ENCODE results near the gene PET117. TPM values are rescaled to one million over a fixed set of nuclear protein-coding genes. Genes with fewer than 3 reads are reported as not detected.
"Not testable (repeated sequence)": the region's sequence is repeated elsewhere in the genome, so short reads cannot be mapped to it uniquely, and the experiment has no call there.

The PET117 gene
- 24.8 TPM for polyA plus RNA-seq (2013, experiment 1 of 4)
- 31.6 TPM for polyA plus RNA-seq (2013, experiment 2 of 4)
- polyA plus RNA-seq (2013, experiment 3 of 4), result 22.6 TPM
- polyA plus RNA-seq (2013, experiment 4 of 4), result 26.5 TPM

DNA sequence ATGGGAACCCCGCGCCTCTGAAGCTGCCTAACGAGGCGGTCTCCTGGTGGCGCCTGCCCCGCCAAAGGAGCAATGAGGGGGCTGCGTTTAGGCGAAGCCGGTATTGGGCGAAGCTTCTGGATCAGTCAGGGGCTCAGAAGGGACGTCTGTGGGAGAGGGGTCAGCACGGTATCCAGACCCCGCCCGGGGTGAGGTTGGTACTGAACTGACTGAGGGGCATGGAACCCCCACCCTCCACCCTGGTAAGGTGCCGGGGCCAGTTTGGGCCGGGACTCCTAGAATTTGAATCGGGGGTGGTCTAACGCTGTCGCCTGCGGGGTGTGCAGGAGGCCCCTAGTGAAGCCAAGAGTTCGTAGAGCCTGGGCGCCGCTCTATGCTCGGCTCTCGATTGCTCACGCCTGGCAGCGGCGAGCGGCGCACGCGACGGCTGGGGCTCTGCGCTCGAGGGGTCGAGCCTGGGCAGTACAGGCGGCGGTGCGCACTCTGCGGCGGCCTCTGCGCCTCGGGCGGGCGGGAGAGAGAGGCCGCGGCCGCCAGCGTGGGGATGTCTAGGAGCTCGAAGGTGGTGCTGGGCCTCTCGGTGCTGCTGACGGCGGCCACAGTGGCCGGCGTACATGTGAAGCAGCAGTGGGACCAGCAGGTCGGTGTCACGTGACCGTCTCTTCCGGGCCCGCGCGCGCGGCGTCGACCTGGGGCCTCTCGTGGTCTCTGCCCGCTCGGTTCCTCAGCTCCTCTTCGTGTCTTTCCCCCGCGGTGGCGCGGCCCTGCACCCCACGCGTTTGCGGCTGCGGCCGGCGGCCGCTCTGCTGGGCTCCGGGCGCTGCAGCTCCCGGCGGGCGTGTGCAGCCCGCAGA, at the start of gene PET117, which contains the start of gene KAT14:
PET117 (plus strand) TSS at position 452 of the 854 bp plus-strand sequence; CDS start at position 545, 93 bp downstream.
KAT14 (plus strand) TSS at position 452 of the 854 bp plus-strand sequence. CDS start 4,798 bp downstream, outside the sequence.
- Histone ChIP-seq H3K4me3 (ENCODE audit: insufficient read depth, low read depth, low read length) (peak within 1 kb of the TSS; percentile 90), H3K4me1 (ENCODE audit: control insufficient read depth, insufficient read depth, low read length) (peaks cover 10% of the 10 kb centered on the region), H3K36me3 (ENCODE audit: control insufficient read depth, insufficient read depth, low read length) (peaks cover 4% of the 10 kb centered on the region), H3K9me3 (ENCODE audit: control insufficient read depth, low read length) (no peaks in the 10 kb centered on the region), H3K27ac (ENCODE audit: insufficient read depth, low read depth, low read length, poor library complexity, severe bottlenecking) (peak within 1 kb of the TSS; percentile 60), H3K27me3 (ENCODE audit: control insufficient read depth, insufficient read depth, low read length, poor library complexity, severe bottlenecking) (peaks cover 5% of the 10 kb centered on the region)
- 1% methylated on average over 87 of the region's 87 CpGs for WGBS, 2 experiments

DNA sequence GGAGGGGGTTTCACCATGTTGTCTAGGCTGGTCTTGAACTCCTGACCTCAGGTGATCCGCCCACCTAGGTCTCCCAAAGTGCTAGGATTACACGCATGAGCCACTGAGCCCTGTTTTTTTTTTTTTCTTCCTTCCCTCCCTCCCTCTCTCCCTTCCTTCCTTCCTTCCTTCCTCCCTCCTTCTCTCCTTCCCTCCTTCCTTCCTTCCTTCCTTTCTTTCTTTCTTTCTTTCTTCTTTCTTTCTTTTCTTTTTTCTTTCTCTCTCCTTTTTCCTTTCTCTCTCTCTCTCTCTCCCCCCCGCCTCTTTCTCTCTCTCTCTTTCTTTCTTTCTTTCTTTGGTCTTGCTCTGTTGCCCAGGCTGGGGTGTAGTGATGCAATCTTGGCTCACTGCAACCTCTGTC, 49.4 kb upstream of the PET117 start:
- not testable (repeated sequence) for H3K27ac ChIP-seq (ENCODE audit: insufficient read depth, low read depth, low read length, poor library complexity, severe bottlenecking); H3K4me3 ChIP-seq (ENCODE audit: insufficient read depth, low read depth, low read length); H3K27me3 ChIP-seq (ENCODE audit: control insufficient read depth, insufficient read depth, low read length, poor library complexity, severe bottlenecking); H3K36me3 ChIP-seq (ENCODE audit: control insufficient read depth, insufficient read depth, low read length); H3K4me1 ChIP-seq (ENCODE audit: control insufficient read depth, insufficient read depth, low read length); H3K9me3 ChIP-seq (ENCODE audit: control insufficient read depth, low read length)
- WGBS, 2 experiments, result 89 to 95% methylated on average over 3 of the region's 3 CpGs

- H3K36me3 ChIP-seq (ENCODE audit: control insufficient read depth, insufficient read depth, low read length); H3K4me1 ChIP-seq (ENCODE audit: control insufficient read depth, insufficient read depth, low read length); H3K27ac ChIP-seq (ENCODE audit: insufficient read depth, low read depth, low read length, poor library complexity, severe bottlenecking); H3K4me3 ChIP-seq (ENCODE audit: insufficient read depth, low read depth, low read length); H3K27me3 ChIP-seq (ENCODE audit: control insufficient read depth, insufficient read depth, low read length, poor library complexity, severe bottlenecking); H3K9me3 ChIP-seq (ENCODE audit: control insufficient read depth, low read length): not testable (repeated sequence)
- WGBS, 2 experiments, result 89 to 91% methylated on average over 11 of the region's 11 CpGs
Observed at GRCh38 chr20:18088841-18089240, 48.8 kb upstream of the PET117 start.

DNA sequence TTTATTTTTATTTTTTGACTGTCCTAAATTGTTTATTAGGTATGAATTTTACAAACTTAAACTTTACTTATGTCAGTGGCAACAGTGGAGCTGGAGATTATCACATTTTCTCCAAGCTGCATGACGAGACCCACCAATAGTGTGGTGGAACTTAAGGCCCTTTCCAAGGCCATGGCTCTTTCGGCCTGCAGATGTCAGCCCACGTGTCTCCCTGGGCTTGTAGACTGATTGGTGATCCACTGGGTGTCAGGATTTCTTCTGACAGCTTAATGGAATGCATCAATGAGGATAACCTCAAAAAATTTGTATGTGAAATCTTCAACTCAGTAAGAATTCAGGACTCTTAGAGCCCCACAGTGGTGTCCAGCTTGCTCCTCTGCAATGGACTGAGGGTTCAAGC, 47.6 kb upstream of the PET117 start:
- Histone ChIP-seq H3K4me3 (ENCODE audit: insufficient read depth, low read depth, low read length) (no peak overlapping the region), H3K36me3 (ENCODE audit: control insufficient read depth, insufficient read depth, low read length) (no peaks in the 10 kb centered on the region), H3K9me3 (ENCODE audit: control insufficient read depth, low read length) (no peaks in the 10 kb centered on the region), H3K27me3 (ENCODE audit: control insufficient read depth, insufficient read depth, low read length, poor library complexity, severe bottlenecking) (no peaks in the 10 kb centered on the region), H3K27ac (ENCODE audit: insufficient read depth, low read depth, low read length, poor library complexity, severe bottlenecking) (no peak overlapping the region), H3K4me1 (ENCODE audit: control insufficient read depth, insufficient read depth, low read length) (no peaks in the 10 kb centered on the region)
- WGBS, 2 experiments, result 73 to 76% methylated on average over 3 of the region's 3 CpGs

DNA sequence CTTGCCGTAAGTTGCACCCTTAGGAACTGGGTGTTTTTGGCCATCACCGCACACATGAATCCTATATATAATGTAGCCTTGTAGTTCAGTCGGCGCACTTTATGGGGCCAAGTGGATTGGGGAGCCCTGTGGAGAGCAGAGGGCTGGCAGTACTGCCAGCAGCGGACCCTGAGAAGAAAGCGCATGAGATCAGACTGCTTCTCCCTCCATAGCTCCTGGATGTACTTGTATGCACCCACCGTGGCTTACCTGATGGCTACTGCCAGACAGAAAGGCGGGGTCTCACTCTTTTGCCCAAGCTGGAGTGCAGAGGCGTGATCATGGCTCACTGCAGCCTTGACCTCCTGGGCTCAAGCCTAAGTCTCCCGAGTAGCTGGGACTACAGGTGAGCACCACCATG, 47.2 kb upstream of the PET117 start:
- Histone ChIP-seq H3K4me3 (ENCODE audit: insufficient read depth, low read depth, low read length) (no peak overlapping the region), H3K27me3 (ENCODE audit: control insufficient read depth, insufficient read depth, low read length, poor library complexity, severe bottlenecking) (no peaks in the 10 kb centered on the region), H3K36me3 (ENCODE audit: control insufficient read depth, insufficient read depth, low read length) (no peaks in the 10 kb centered on the region), H3K27ac (ENCODE audit: insufficient read depth, low read depth, low read length, poor library complexity, severe bottlenecking) (no peak overlapping the region), H3K4me1 (ENCODE audit: control insufficient read depth, insufficient read depth, low read length) (no peaks in the 10 kb centered on the region), H3K9me3 (ENCODE audit: control insufficient read depth, low read length) (no peaks in the 10 kb centered on the region)
- 94 to 96% methylated on average over 10 of the region's 10 CpGs for WGBS, 2 experiments

DNA sequence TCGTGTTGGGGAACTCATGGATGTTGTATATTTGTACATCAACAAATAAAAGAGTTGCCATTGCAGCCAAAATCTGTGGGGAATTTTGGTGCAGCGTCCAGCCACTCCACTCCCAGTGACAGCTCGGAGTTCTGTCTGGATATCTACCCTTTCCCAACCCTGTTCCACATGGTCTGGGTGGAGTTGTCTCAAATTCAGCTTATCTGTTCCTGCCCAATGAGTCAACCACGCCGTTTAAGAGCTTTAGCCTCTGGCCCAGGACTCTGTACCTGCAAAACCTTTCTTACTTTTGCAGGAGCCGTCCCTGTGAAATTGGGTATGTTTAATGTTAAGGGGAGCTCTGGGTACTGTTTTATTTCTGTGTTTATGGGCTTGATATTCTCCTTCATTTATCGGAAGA, 46.0 kb upstream of the PET117 start:
- H3K4me3 ChIP-seq (ENCODE audit: insufficient read depth, low read depth, low read length), result no peak overlapping the region
- no peaks in the 10 kb centered on the region for H3K27me3 ChIP-seq (ENCODE audit: control insufficient read depth, insufficient read depth, low read length, poor library complexity, severe bottlenecking)
- no peaks in the 10 kb centered on the region for H3K4me1 ChIP-seq (ENCODE audit: control insufficient read depth, insufficient read depth, low read length)
- no peaks in the 10 kb centered on the region for H3K36me3 ChIP-seq (ENCODE audit: control insufficient read depth, insufficient read depth, low read length)
- H3K9me3 ChIP-seq (ENCODE audit: control insufficient read depth, low read length), result no peaks in the 10 kb centered on the region
- H3K27ac ChIP-seq (ENCODE audit: insufficient read depth, low read depth, low read length, poor library complexity, severe bottlenecking), result no peak overlapping the region
- 92 to 94% methylated on average over 7 of the region's 7 CpGs for WGBS, 2 experiments

DNA sequence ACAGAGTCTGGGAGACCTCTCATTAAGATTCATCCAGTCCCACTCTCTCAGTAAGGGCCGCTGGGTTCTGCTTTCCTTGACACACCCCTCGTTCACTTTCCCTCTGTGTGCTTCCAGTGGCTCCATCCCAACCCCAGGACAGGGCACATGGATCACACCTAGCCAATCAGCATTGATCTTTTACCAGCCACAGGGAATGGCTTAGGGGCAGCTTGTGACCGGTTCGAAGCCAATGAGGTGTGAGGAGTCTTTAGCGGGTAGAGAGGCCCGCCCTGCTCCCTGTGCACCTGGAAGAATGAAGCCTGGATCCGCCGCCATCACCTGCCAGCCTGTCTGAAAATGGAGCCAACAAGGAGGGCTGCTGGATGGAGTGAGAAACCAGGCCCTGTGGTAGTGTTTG, 44.8 kb upstream of the PET117 start:
- WGBS, 2 experiments, result 90 to 94% methylated on average over 8 of the region's 8 CpGs
- Histone ChIP-seq H3K27ac (ENCODE audit: insufficient read depth, low read depth, low read length, poor library complexity, severe bottlenecking) (no peak overlapping the region), H3K9me3 (ENCODE audit: control insufficient read depth, low read length) (no peaks in the 10 kb centered on the region), H3K27me3 (ENCODE audit: control insufficient read depth, insufficient read depth, low read length, poor library complexity, severe bottlenecking) (no peaks in the 10 kb centered on the region), H3K4me3 (ENCODE audit: insufficient read depth, low read depth, low read length) (no peak overlapping the region), H3K4me1 (ENCODE audit: control insufficient read depth, insufficient read depth, low read length) (no peaks in the 10 kb centered on the region), H3K36me3 (ENCODE audit: control insufficient read depth, insufficient read depth, low read length) (no peaks in the 10 kb centered on the region)

- no peaks in the 10 kb centered on the region for H3K9me3 ChIP-seq (ENCODE audit: control insufficient read depth, low read length)
- no peaks in the 10 kb centered on the region for H3K27me3 ChIP-seq (ENCODE audit: control insufficient read depth, insufficient read depth, low read length, poor library complexity, severe bottlenecking)
- H3K4me3 ChIP-seq (ENCODE audit: insufficient read depth, low read depth, low read length), result no peak overlapping the region
- no peaks in the 10 kb centered on the region for H3K36me3 ChIP-seq (ENCODE audit: control insufficient read depth, insufficient read depth, low read length)
- no peaks in the 10 kb centered on the region for H3K4me1 ChIP-seq (ENCODE audit: control insufficient read depth, insufficient read depth, low read length)
- WGBS, 2 experiments, result 91% methylated on average over 10 of the region's 10 CpGs
- H3K27ac ChIP-seq (ENCODE audit: insufficient read depth, low read depth, low read length, poor library complexity, severe bottlenecking), result no peak overlapping the region
Observed at GRCh38 chr20:18093388-18093787, 44.3 kb upstream of the PET117 start.

DNA sequence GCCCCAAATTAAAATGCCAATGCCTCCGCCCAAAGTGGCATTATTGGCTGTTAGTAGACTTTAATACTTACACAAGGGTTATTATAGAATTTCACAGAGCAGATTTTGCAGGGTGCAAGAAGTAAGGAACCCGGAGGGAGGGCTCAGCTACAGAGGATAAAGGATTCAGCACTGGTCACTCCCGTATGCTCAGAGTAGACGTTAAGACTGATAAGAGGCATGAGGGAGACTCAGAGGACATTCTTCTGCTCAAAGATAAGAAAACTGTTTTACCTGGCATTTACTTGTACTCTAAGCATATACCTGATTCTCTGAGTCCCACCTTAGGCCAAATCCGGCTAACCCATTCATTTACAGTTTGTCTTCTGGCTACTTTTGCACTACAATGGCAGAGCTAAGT, 43.5 kb upstream of the PET117 start:
- H3K4me1 ChIP-seq (ENCODE audit: control insufficient read depth, insufficient read depth, low read length), result no peaks in the 10 kb centered on the region
- no peak overlapping the region for H3K4me3 ChIP-seq (ENCODE audit: insufficient read depth, low read depth, low read length)
- no peaks in the 10 kb centered on the region for H3K9me3 ChIP-seq (ENCODE audit: control insufficient read depth, low read length)
- no peak overlapping the region for H3K27ac ChIP-seq (ENCODE audit: insufficient read depth, low read depth, low read length, poor library complexity, severe bottlenecking)
- no peaks in the 10 kb centered on the region for H3K27me3 ChIP-seq (ENCODE audit: control insufficient read depth, insufficient read depth, low read length, poor library complexity, severe bottlenecking)
- 83 to 85% methylated on average over 4 to 5 of the region's 5 CpGs for WGBS, 2 experiments
- no peaks in the 10 kb centered on the region for H3K36me3 ChIP-seq (ENCODE audit: control insufficient read depth, insufficient read depth, low read length)

DNA sequence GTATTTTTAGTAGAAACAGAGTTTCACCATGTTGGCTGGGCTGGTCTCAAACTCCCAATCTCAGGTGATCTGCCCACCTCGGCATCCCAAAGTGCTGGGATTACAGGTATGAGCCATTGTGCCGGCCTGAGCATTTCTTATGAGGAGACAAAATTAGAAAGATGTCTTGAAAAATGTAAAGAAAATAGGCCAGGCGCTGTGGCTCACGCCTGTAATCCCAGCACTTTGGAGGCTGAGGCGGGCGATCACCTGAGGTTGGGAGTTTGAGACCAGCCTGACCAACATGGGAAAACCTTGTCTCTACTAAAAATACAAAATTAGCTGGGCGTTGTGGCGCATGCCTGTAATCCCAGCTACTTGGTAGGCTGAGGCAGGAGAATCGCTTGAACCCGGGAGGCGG, 37.1 kb upstream of the PET117 start:
- H3K27ac ChIP-seq (ENCODE audit: insufficient read depth, low read depth, low read length, poor library complexity, severe bottlenecking); H3K4me3 ChIP-seq (ENCODE audit: insufficient read depth, low read depth, low read length): not testable (repeated sequence)
- WGBS, 2 experiments, result 94 to 95% methylated on average over 11 of the region's 11 CpGs

More for the DNA sequence above, 37.1 kb upstream of the PET117 start:
- not testable (repeated sequence) for H3K9me3 ChIP-seq (ENCODE audit: control insufficient read depth, low read length); H3K36me3 ChIP-seq (ENCODE audit: control insufficient read depth, insufficient read depth, low read length); H3K27me3 ChIP-seq (ENCODE audit: control insufficient read depth, insufficient read depth, low read length, poor library complexity, severe bottlenecking); H3K4me1 ChIP-seq (ENCODE audit: control insufficient read depth, insufficient read depth, low read length)
